A549 (cell line): ENCODE data around the gene RASA2. TPM values are rescaled to one million over a fixed set of nuclear protein-coding genes. Genes with fewer than 3 reads are reported as not detected.

ENCODE experiments used
- ATAC-seq, 2 experiments: fragments of 200-7000 bp in 1 of 2; fragments of >200 bp in 1 of 2; cut with Nextera tagmentation in 1 of 2; cut with Tn5 transposase in 1 of 2; 3 replicates each; pipeline versions ENCODE4 v1.8.0 to v1.9.1; 2018 to 2020; ENCODE audit warnings: mild to moderate bottlenecking in 1 of 2, moderate library complexity in 1 of 2
- CTCF ChIA-PET: fragments of 300-600 bp; sonication (Branson Sonifier 250); formaldehyde crosslinking; extraction: SDS; loops from one replicate; lab custom pipeline; 2021; ENCODE audit warnings: antibody characterized with exemption, inconsistent platforms; lab: Yijun Ruan, JAX
- POLR2A ChIA-PET: fragments of 350-600 bp; formaldehyde crosslinking; extraction: SDS; loops from one replicate; lab custom pipeline; 2021; ENCODE audit warnings: antibody characterized with exemption, inconsistent platforms; lab: Yijun Ruan, JAX
- DNase-seq, 2 experiments: peaks; one replicate each; pipeline versions ENCODE4 v3.0.0 to v3.0.0-alpha.2; 2011 to 2016; ENCODE audit warnings: low read depth in 1 of 2, low spot score in 1 of 2
- FAIRE-seq: peaks from 2 replicates; lab custom pipeline; 2011; peaks lifted over from hg19 to GRCh38; lab: Jason Lieb, UNC
- H3K27ac ChIP-seq, 2 experiments: fragments of >200 bp; sonication (Bioruptor Twin); formaldehyde crosslinking; 3 replicates each; pipeline ENCODE4 v1.5.1; 2016 to 2017
- H3K4me1 ChIP-seq: fragments of >200 bp; sonication (Bioruptor Twin); formaldehyde crosslinking; 3 replicates; pipeline ENCODE4 v1.6.1; 2016
- H3K4me2 ChIP-seq: fragments of >200 bp; sonication (Bioruptor Twin); formaldehyde crosslinking; 3 replicates; pipeline ENCODE4 v1.6.1; 2016
- H3K4me3 ChIP-seq: fragments of >200 bp; sonication (Bioruptor Twin); formaldehyde crosslinking; 3 replicates; pipeline ENCODE4 v1.5.1; 2016
- H3K9me3 ChIP-seq: fragments of >200 bp; sonication (Bioruptor Twin); formaldehyde crosslinking; 3 replicates; pipeline ENCODE4 v1.6.1; 2016
- ATOH8 ChIP-seq: fragments of 250-450 bp; sonication (Bioruptor Pico); IDR thresholded peaks from 2 replicates; pipeline ENCODE4 v1.5.0; 2020; ENCODE audit warnings: low read depth, mild to moderate bottlenecking, moderate library complexity
- BCL3 ChIP-seq: fragments of >200 bp; sonication (Bioruptor Twin); formaldehyde crosslinking; IDR thresholded peaks from 3 replicates; pipeline ENCODE4 v1.6.1; 2016
- CBX8 ChIP-seq: fragments of 200-600 bp; sonication (generic); IDR thresholded peaks from 2 replicates; pipeline ENCODE4 v1.6.1; 2016
- ELK1 ChIP-seq: fragments of 150-350 bp; IDR thresholded peaks from 2 replicates; pipeline ENCODE4 v1.6.1; 2014; ENCODE audit warnings: low read depth, mild to moderate bottlenecking, low read length
- EP300 ChIP-seq, 2 experiments: fragments of >200 bp; sonication (Bioruptor Twin); formaldehyde crosslinking; IDR thresholded peaks; 2 replicates in 1 of 2; 3 replicates in 1 of 2; pipeline ENCODE4 v1.6.1; 2016 to 2017
- ESRRA ChIP-seq: fragments of 150-350 bp; IDR thresholded peaks from 2 replicates; pipeline ENCODE4 v1.6.1; 2014; ENCODE audit warnings: mild to moderate bottlenecking, low read length, borderline replicate concordance
- FOSB ChIP-seq: fragments of 250-450 bp; sonication (Bioruptor Pico); IDR thresholded peaks from 2 replicates; pipeline ENCODE4 v1.5.0; 2020; ENCODE audit warnings: mild to moderate bottlenecking, moderate library complexity
- GATA3 ChIP-seq: IDR thresholded peaks from 2 replicates; pipeline ENCODE4 v1.6.1; 2012; ENCODE audit warnings: borderline replicate concordance
- HDAC2 ChIP-seq: fragments of 200-600 bp; sonication (generic); IDR thresholded peaks from 2 replicates; pipeline ENCODE4 v1.6.1; 2016
- HOXB5 ChIP-seq: fragments of 250-450 bp; sonication (Bioruptor Pico); IDR thresholded peaks from 2 replicates; pipeline ENCODE4 v1.5.0; 2020; ENCODE audit warnings: mild to moderate bottlenecking, moderate library complexity
- JUN ChIP-seq, 2 experiments: fragments of >200 bp; sonication (Bioruptor Twin); formaldehyde crosslinking; IDR thresholded peaks; 2 replicates in 1 of 2; 3 replicates in 1 of 2; pipeline ENCODE4 v1.6.1; 2016 to 2017
- MAZ ChIP-seq: fragments of 150-350 bp; IDR thresholded peaks from 2 replicates; pipeline ENCODE4 v1.6.1; 2014; ENCODE audit warnings: antibody characterized with exemption, low read depth, low read length, borderline replicate concordance
- MYC ChIP-seq: IDR thresholded peaks from 2 replicates; pipeline ENCODE4 v1.6.1; 2012; ENCODE audit warnings: mild to moderate bottlenecking, inconsistent platforms, low read length, improper control_type of control experiment, borderline replicate concordance
- PBX3 ChIP-seq: IDR thresholded peaks from 2 replicates; pipeline ENCODE4 v1.6.1; 2012
- REST ChIP-seq: fragments of 200-600 bp; sonication (generic); IDR thresholded peaks from 2 replicates; pipeline ENCODE4 v1.6.1; 2016; ENCODE audit warnings: antibody characterized with exemption, mild to moderate bottlenecking, moderate library complexity
- SMC3 ChIP-seq: fragments of >200 bp; sonication (Bioruptor Twin); formaldehyde crosslinking; IDR thresholded peaks from 3 replicates; pipeline ENCODE4 v1.6.1; 2018; ENCODE audit warnings: inconsistent platforms
- SREBF2 ChIP-seq: fragments of 450-650 bp; IDR thresholded peaks from 2 replicates; pipeline ENCODE4 v1.6.1; 2014; ENCODE audit warnings: mild to moderate bottlenecking, moderate library complexity
- USF2 ChIP-seq: fragments of 450-650 bp; IDR thresholded peaks from 2 replicates; pipeline ENCODE4 v1.6.1; 2014; ENCODE audit warnings: antibody characterized with exemption
- ZFP36 ChIP-seq: fragments of 450-650 bp; IDR thresholded peaks from 2 replicates; pipeline ENCODE4 v1.6.1; 2014; ENCODE audit warnings: borderline replicate concordance; ENCODE audit not compliant: partially characterized antibody
- WGBS: methylation state at CpG from one replicate; pipeline ENCODE4 v1.1.6; 2017; ENCODE audit errors: missing lambda C conversion rate; 5-methylcytosine and 5-hydroxymethylcytosine counted together
- polyA plus RNA-seq, 4 experiments: library from polyadenylated mRNA; depleted of rRNA in 3 of 4; stranded (reverse); fragments of >200 nt; fragmentation: RNase III in 1 of 4; extraction: RNeasy Plus Mini Kit Qiagen cat#74134 plus additional on column Dnase treatment in 1 of 4; gene quantifications; 2 replicates in 3 of 4; 3 replicates in 1 of 4; pipeline ENCODE4 v1.2.3, GENCODE V29; 2011 to 2017

RASA2 gene
- polyA plus RNA-seq, 2 of the 4 experiments (the other 2 are of a cell fraction), result 6.7 to 12.0 TPM

- no peak overlapping the region for H3K4me2 ChIP-seq
- FAIRE-seq (no peak), ATAC-seq (no peak), DNase-seq (no peak)
- WGBS, result 94% methylated on average over 2 of the region's 2 CpGs
- peaks cover 4% of the 10 kb centered on the region; the same call in 1 of the 3 replicates for H3K4me1 ChIP-seq
- no peak overlapping the region for H3K4me3 ChIP-seq
- ChIA-PET CTCF (no interaction called here), POLR2A (no interaction called here)
- no peak overlapping the region for H3K27ac ChIP-seq
- H3K9me3 ChIP-seq, result no peaks in the 10 kb centered on the region
- no peak for TF ChIP-seq GATA3
- TF ChIP-seq SREBF2, result no peak
- no peak for TF ChIP-seq MYC
- TF ChIP-seq HDAC2, result no peak
- no peak for TF ChIP-seq PBX3
- no peak for TF ChIP-seq USF2
- TF ChIP-seq FOSB (CRISPR knock-in tag), result no peak
- TF ChIP-seq ESRRA, result no peak
- no peak for TF ChIP-seq JUN (IDR thresholded peaks at IDR 0.05)
- no peak for TF ChIP-seq EP300 (IDR thresholded peaks at IDR 0.05)
- TF ChIP-seq MAZ, result no peak
- no peak for TF ChIP-seq HOXB5 (CRISPR knock-in tag)
- no peak for TF ChIP-seq CBX8
- TF ChIP-seq SMC3, result no peak
- TF ChIP-seq ATOH8 (CRISPR knock-in tag), result no peak
- no peak for TF ChIP-seq ZFP36
- no peak for TF ChIP-seq ELK1
Measured at GRCh38 chr3:141651409-141651808, 164.6 kb downstream of the RASA2 start.

- H3K4me1 ChIP-seq, result peaks cover 4% of the 10 kb centered on the region; the same call in 1 of the 3 replicates
Measured at GRCh38 chr3:141652349-141652748, 165.5 kb downstream of the RASA2 start.

More at GRCh38 chr3:141652349-141652748, 165.5 kb downstream of the RASA2 start:
- FAIRE-seq (no peak), DNase-seq (no peak), ATAC-seq (no peak)
- no peak overlapping the region for H3K27ac ChIP-seq
- CTCF ChIA-PET, result interaction anchor here (1.0 kb wide), 1 partner anchor 223 kb away, joined by 3 read pairs; no protein-coding TSS in a partner anchor
- H3K4me2 ChIP-seq, result no peak overlapping the region
- no peak overlapping the region for H3K4me3 ChIP-seq
- TF ChIP-seq FOSB (CRISPR knock-in tag), result no peak
- no peak for TF ChIP-seq REST
- TF ChIP-seq ATOH8 (CRISPR knock-in tag), result no peak
- no peak for TF ChIP-seq BCL3
- TF ChIP-seq SREBF2, result no peak
- TF ChIP-seq, all 56 proteins: peak for 0
- POLR2A ChIA-PET, result no interaction called here
- WGBS, result 85% methylated on average over 5 of the region's 5 CpGs
- H3K9me3 ChIP-seq, result 0 out of 3 replicates have a peak, but pooled peaks cover 1% of the 10 kb centered on the region
